Mesodermal cell (in vitro differentiated cells): ENCODE results near the gene ZBTB46.
A peak's percentile ranks its signal among the peaks of the same experiment; 100 is the strongest.

ENCODE experiments used
- H3K27ac ChIP-seq: 2 replicates; pipeline ENCODE4 v1.7.0; 2013; ENCODE audit warnings: mild to moderate bottlenecking, low read depth, low read length, moderate library complexity; ENCODE audit not compliant: severe bottlenecking
- H3K36me3 ChIP-seq: 2 replicates; pipeline ENCODE4 v1.7.1; 2013; ENCODE audit warnings: mild to moderate bottlenecking, low read length, moderate library complexity; ENCODE audit not compliant: control insufficient read depth, insufficient read depth
- H3K4me1 ChIP-seq: one replicate; pipeline ENCODE4 v1.7.1; 2013; ENCODE audit warnings: mild to moderate bottlenecking, low read length; ENCODE audit not compliant: insufficient read depth, control insufficient read depth, poor library complexity, severe bottlenecking
- H3K4me3 ChIP-seq: 2 replicates; pipeline ENCODE4 v1.7.0; 2013; ENCODE audit warnings: low read length, control low read depth, mild to moderate bottlenecking; ENCODE audit not compliant: insufficient read depth, poor library complexity, severe bottlenecking; ENCODE audit errors: extremely low read depth
- H3K9me3 ChIP-seq: 2 replicates; pipeline ENCODE4 v1.7.1; 2013; ENCODE audit warnings: mild to moderate bottlenecking, low read length, moderate library complexity; ENCODE audit not compliant: control insufficient read depth
- WGBS, 2 experiments: methylation state at CpG; one replicate each; pipeline ENCODE4 v1.1.5; 2013; ENCODE audit warnings: missing lambda C conversion rate in 2 of 2; ENCODE audit not compliant: insufficient coverage in 2 of 2; 5-methylcytosine and 5-hydroxymethylcytosine counted together

ZBTB46 gene

GRCh38 chr20:63744158-63744557 lies 86.9 kb downstream of the ZBTB46 start:
- Histone ChIP-seq H3K4me3 (no peak overlapping the region), H3K27ac (no peak overlapping the region), H3K36me3 (peaks cover 42% of the 10 kb centered on the region), H3K9me3 (no peaks in the 10 kb centered on the region), H3K4me1 (peaks cover 10% of the 10 kb centered on the region)
- 90 to 100% methylated on average over 2 of the region's 4 CpGs for WGBS, 2 experiments

- Histone ChIP-seq H3K4me3 (no peak overlapping the region), H3K27ac (no peak overlapping the region), H3K36me3 (peaks cover 42% of the 10 kb centered on the region), H3K9me3 (no peaks in the 10 kb centered on the region), H3K4me1 (peaks cover 14% of the 10 kb centered on the region)
- 93 to 97% methylated on average over 22 of the region's 31 CpGs for WGBS, 2 experiments
These were observed 87.7 kb downstream of the ZBTB46 start for GRCh38 chr20:63743210-63743970.

- 93% methylated on average over 21 to 35 of the region's 37 CpGs for WGBS, 2 experiments
- no peaks in the 10 kb centered on the region for H3K9me3 ChIP-seq
- H3K4me1 ChIP-seq: peaks cover 18% of the 10 kb centered on the region
- H3K36me3 ChIP-seq: peaks cover 42% of the 10 kb centered on the region
- no peak overlapping the region for H3K27ac ChIP-seq
- H3K4me3 ChIP-seq: no peak overlapping the region
These were observed 88.6 kb downstream of the ZBTB46 start for GRCh38 chr20:63742381-63743024.

GRCh38 chr20:63741676-63742380 lies 89.2 kb downstream of the ZBTB46 start:
- peaks cover 45% of the 10 kb centered on the region for H3K36me3 ChIP-seq
- H3K27ac ChIP-seq: no peak overlapping the region
- peaks cover 18% of the 10 kb centered on the region for H3K4me1 ChIP-seq
- no peaks in the 10 kb centered on the region for H3K9me3 ChIP-seq
- H3K4me3 ChIP-seq: peak overlapping the region; percentile 64
- WGBS, 2 experiments: 91 to 93% methylated on average over 19 to 27 of the region's 30 CpGs

- Histone ChIP-seq H3K4me1 (peaks cover 18% of the 10 kb centered on the region), H3K36me3 (peaks cover 45% of the 10 kb centered on the region), H3K27ac (peak overlapping the region; percentile 87), H3K9me3 (no peaks in the 10 kb centered on the region), H3K4me3 (peak overlapping the region; percentile 64)
- 59 to 66% methylated on average over 4 to 5 of the region's 6 CpGs for WGBS, 2 experiments
These were observed 89.7 kb downstream of the ZBTB46 start for GRCh38 chr20:63741354-63741675.

- 3 to 6% methylated on average over 17 to 19 of the region's 29 CpGs for WGBS, 2 experiments
- H3K4me3 ChIP-seq: peak overlapping the region; percentile 64
These were observed 90.3 kb downstream of the ZBTB46 start for GRCh38 chr20:63740627-63741353.

GRCh38 chr20:63740070-63740626 lies 90.9 kb downstream of the ZBTB46 start:
- Histone ChIP-seq H3K27ac (peak overlapping the region; percentile 87), H3K4me1 (peaks cover 18% of the 10 kb centered on the region), H3K9me3 (no peaks in the 10 kb centered on the region), H3K4me3 (peak overlapping the region; percentile 64), H3K36me3 (peaks cover 44% of the 10 kb centered on the region)
- 0 to 1% methylated on average over 32 to 52 of the region's 80 CpGs for WGBS, 2 experiments

More at GRCh38 chr20:63740627-63741353, 90.3 kb downstream of the ZBTB46 start:
- no peaks in the 10 kb centered on the region for H3K9me3 ChIP-seq
- peak overlapping the region; percentile 87 for H3K27ac ChIP-seq
- H3K4me1 ChIP-seq: peaks cover 18% of the 10 kb centered on the region
- peaks cover 44% of the 10 kb centered on the region for H3K36me3 ChIP-seq

- Histone ChIP-seq H3K9me3 (no peaks in the 10 kb centered on the region), H3K4me3 (peak within 1 kb of the TSS; percentile 64), H3K4me1 (peaks cover 18% of the 10 kb centered on the region), H3K27ac (peak within 1 kb of the TSS; percentile 87), H3K36me3 (peaks cover 46% of the 10 kb centered on the region)
- 1 to 2% methylated on average over 54 to 96 of the region's 136 CpGs for WGBS, 2 experiments
These were observed 91.7 kb downstream of the ZBTB46 start, which contains the start of gene SLC2A4RG for GRCh38 chr20:63739130-63740069. Gene SLC2A4RG (plus strand): TSS chr20:63739776. CDS start chr20:63739913, 137 bp downstream.

- Histone ChIP-seq H3K9me3 (no peaks in the 10 kb centered on the region), H3K4me3 (peak overlapping the region; percentile 34), H3K36me3 (peaks cover 50% of the 10 kb centered on the region), H3K27ac (peak overlapping the region; percentile 72), H3K4me1 (peaks cover 18% of the 10 kb centered on the region)
- 25 to 28% methylated on average over 21 to 22 of the region's 26 CpGs for WGBS, 2 experiments
These were observed 92.4 kb downstream of the ZBTB46 start for GRCh38 chr20:63738687-63739129.
